Measurements from ENCODE around the gene DNAI7. TPM values are rescaled to one million over a fixed set of nuclear protein-coding genes. Genes with fewer than 3 reads are reported as not detected.

DNAI7 gene
- 10 to 100 TPM in 1 of 3 donors, 1 to 10 TPM in 2; 4.4 to 10.2 (median 6.3) TPM for polyA plus RNA-seq (ENCODE audit: insufficient read length in 3 of 3)
- long read RNA-seq, donor 1, partial matches to known transcripts, result 27 of 80 reads
- long read RNA-seq, donor 1, other reads (novel, unspliced or antisense), result 53 of 80 reads
- long read RNA-seq, donor 2, result 0 reads
- long read RNA-seq, donor 3, partial matches to known transcripts, result 14 of 75 reads
- long read RNA-seq, donor 3, other reads (novel, unspliced or antisense), result 60 of 75 reads
- long read RNA-seq, donor 4, result 0 reads
- long read RNA-seq, donor 5, partial matches to known transcripts, result 0 of 1 reads
- long read RNA-seq, donor 5, other reads (novel, unspliced or antisense), result 0 of 1 reads
- long read RNA-seq, donor 6, partial matches to known transcripts, result 0 of 1 reads
- long read RNA-seq, donor 6, other reads (novel, unspliced or antisense), result 0 of 1 reads
- long read RNA-seq, donor 7, result 0 reads
- long read RNA-seq, donor 8, result 0 reads
- long read RNA-seq, donor 9, result 0 reads
- long read RNA-seq, donor 10, result 0 reads
- long read RNA-seq, donor 11, result 0 reads
- long read RNA-seq, donor 12, result 0 reads
- long read RNA-seq, donor 13, result 0 reads
- long read RNA-seq, donor 14, result 0 reads
- long read RNA-seq, donor 15, partial matches to known transcripts, result 117 of 126 reads
- long read RNA-seq, donor 15, other reads (novel, unspliced or antisense), result 9 of 126 reads
- long read RNA-seq, donor 16, result 0 reads

GRCh38 chr12:25195056-25195971, at the start of gene DNAI7, which contains the start of gene ETFRF1:
TSS of gene DNAI7 (minus strand) at chr12:25195160. CDS start at chr12:25195078, 82 bp downstream.
TSS of gene ETFRF1 (plus strand) at chr12:25195237. CDS start at chr12:25203957, 8,720 bp downstream.
- peak; percentile 98 for DNase-seq

- DNase-seq, result no peak
Observed at GRCh38 chr12:25243680-25243990, 48.7 kb upstream of the DNAI7 start.

- no peak for DNase-seq
Observed at GRCh38 chr12:25242981-25243679, 48.2 kb upstream of the DNAI7 start.

GRCh38 chr12:25241167-25242020, 46.4 kb upstream of the DNAI7 start:
- peak; percentile 27 for DNase-seq

GRCh38 chr12:25236626-25237025, 41.7 kb upstream of the DNAI7 start:
- no peak for DNase-seq

GRCh38 chr12:25236190-25236589, 41.2 kb upstream of the DNAI7 start:
- DNase-seq, result no peak

GRCh38 chr12:25213338-25213737, 18.4 kb upstream of the DNAI7 start:
- no peak for DNase-seq

GRCh38 chr12:25208554-25208953, 13.6 kb upstream of the DNAI7 start:
- DNase-seq, result no peak

- no peak for DNase-seq
Observed at GRCh38 chr12:25207846-25208245, 12.9 kb upstream of the DNAI7 start.

- DNase-seq, result no peak
Observed at GRCh38 chr12:25207411-25207810, 12.5 kb upstream of the DNAI7 start.

GRCh38 chr12:25202137-25202536, 7.2 kb upstream of the DNAI7 start:
- no peak for DNase-seq

- DNase-seq, result no peak
Observed at GRCh38 chr12:25200703-25201102, 5.7 kb upstream of the DNAI7 start.

- DNase-seq, result no peak
Observed at GRCh38 chr12:25197608-25198007, 2.6 kb upstream of the DNAI7 start.

- DNase-seq, result no peak
Observed at GRCh38 chr12:25194722-25195055, 271 bp downstream of the DNAI7 start.

GRCh38 chr12:25194214-25194613, 746 bp downstream of the DNAI7 start:
- DNase-seq, result peak; percentile 31

GRCh38 chr12:25190793-25191192, 4.2 kb downstream of the DNAI7 start:
- DNase-seq, result no peak

GRCh38 chr12:25189656-25190055, 5.3 kb downstream of the DNAI7 start:
- no peak for DNase-seq

GRCh38 chr12:25187781-25188180, 7.2 kb downstream of the DNAI7 start:
- DNase-seq, result no peak

- no peak for DNase-seq
Observed at GRCh38 chr12:25186788-25187402, 8.1 kb downstream of the DNAI7 start.
